Lower leg skin (tissue), 4 donors: ENCODE measurements around the gene PCDHGA9. TPM values are rescaled to one million over a fixed set of nuclear protein-coding genes. Genes with fewer than 3 reads are reported as not detected.
A peak's percentile ranks its signal among the peaks of the same experiment; 100 is the strongest.
"Not testable (repeated sequence)": the region's sequence is repeated elsewhere in the genome, so short reads cannot be mapped to it uniquely, and the experiment has no call there.

Source experiments
- DNase-seq, 2 donors: peaks; one replicate each; pipeline ENCODE4 v3.0.0-alpha.2; 2019; ENCODE audit warnings: low spot score in 2 of 2
- H3K4me3 ChIP-seq: fragments of 200-600 bp; sonication (generic); 2 replicates; pipeline ENCODE4 v1.5.1; 2017; ENCODE audit warnings: mild to moderate bottlenecking, low read depth; ENCODE audit not compliant: poor library complexity, severe bottlenecking
- CTCF ChIP-seq, 3 donors: fragments of 450-650 bp; IDR thresholded peaks; one replicate each; pipeline ENCODE4 v1.5.1; 2016; ENCODE audit warnings: antibody characterized with exemption in 3 of 3, mild to moderate bottlenecking in 3 of 3, moderate library complexity in 2 of 3
- POLR2A ChIP-seq, 2 donors: fragments of 450-650 bp; IDR thresholded peaks; one replicate each; pipeline ENCODE4 v1.6.1; 2016 to 2017; ENCODE audit warnings: antibody characterized with exemption in 2 of 2, mild to moderate bottlenecking in 1 of 2, moderate library complexity in 1 of 2
- WGBS, 2 donors: methylation state at CpG; one replicate each; pipeline ENCODE4 v1.1.5; 2018; 5-methylcytosine and 5-hydroxymethylcytosine counted together
- intact Hi-C: fragments of 100-400 bp; cut with DNase I; formaldehyde crosslinking; loops from one replicate; pipeline ENCODE4 v1.15.0; 2023; ENCODE audit warnings: low total_unique reads
- total RNA-seq, 4 donors: library from RNA; depleted of rRNA; stranded (reverse); fragments of >200 nt; gene quantifications; one replicate each; pipeline ENCODE4 v1.1.0, GENCODE V29; 2016

The PCDHGA9 gene
- total RNA-seq, 4 donors from 2014 or later: 5.6 to 8.2 (median 6.3) TPM

- no peak within 1 kb of the TSS for H3K4me3 ChIP-seq
- intact Hi-C loops: no loop called here
- TF ChIP-seq CTCF (IDR thresholded peaks at IDR 0.05): no peak
- TF ChIP-seq POLR2A (IDR thresholded peaks at IDR 0.05): no peak
- 18 to 23% methylated on average over 32 of the region's 32 CpGs for WGBS, 2 donors
- DNase-seq: no peak
Observed at GRCh38 chr5:141369994-141370848, 32.4 kb upstream of the PCDHGA9 start, which contains the start of gene PCDHGB3. PCDHGB3 (plus strand) TSS chr5:141370242; CDS start chr5:141370395, 153 bp downstream.

- 40 to 41% methylated on average over 35 to 55 of the region's 69 CpGs for WGBS, 2 donors
- no peak for DNase-seq
- H3K4me3 ChIP-seq: no peak overlapping the region
- TF ChIP-seq POLR2A (IDR thresholded peaks at IDR 0.05): no peak
- no peak for TF ChIP-seq CTCF (IDR thresholded peaks at IDR 0.05)
- intact Hi-C loops: no loop called here
Observed at GRCh38 chr5:141371572-141372475, 30.8 kb upstream of the PCDHGA9 start.

GRCh38 chr5:141373673-141374317 is 28.8 kb upstream of the PCDHGA9 start, which contains the start of gene PCDHGA6:
PCDHGA6 (plus strand) TSS chr5:141373891; CDS start chr5:141374084, 193 bp downstream.
- intact Hi-C loops: no loop called here
- 22 to 23% methylated on average over 27 of the region's 27 CpGs for WGBS, 2 donors
- H3K4me3 ChIP-seq: no peak within 1 kb of the TSS
- TF ChIP-seq CTCF (IDR thresholded peaks at IDR 0.05): no peak
- no peak for TF ChIP-seq POLR2A (IDR thresholded peaks at IDR 0.05)
- no peak for DNase-seq

- DNase-seq: no peak
- TF ChIP-seq POLR2A (IDR thresholded peaks at IDR 0.05) (no peak), CTCF (IDR thresholded peaks at IDR 0.05) (no peak)
- H3K4me3 ChIP-seq: no peak overlapping the region
- 55 to 60% methylated on average over 14 of the region's 14 CpGs for WGBS, 2 donors
- intact Hi-C loops: no loop called here
Observed at GRCh38 chr5:141374627-141375026, 28.0 kb upstream of the PCDHGA9 start.

- intact Hi-C loops, H3K4me3 ChIP-seq: not testable (repeated sequence)
- WGBS, 2 donors: 32 to 50% methylated on average over 10 to 22 of the region's 48 CpGs
- peak in 1 of 2 donors; percentile 53 for DNase-seq
Observed at GRCh38 chr5:141375444-141376155, 27.0 kb upstream of the PCDHGA9 start.
